Mesothelial cell of epicardium (in vitro differentiated cells): ENCODE measurements around the gene CHST12. TPM values are rescaled to one million over a fixed set of nuclear protein-coding genes. Genes with fewer than 3 reads are reported as not detected.
"Not testable (repeated sequence)": the region's sequence is repeated elsewhere in the genome, so short reads cannot be mapped to it uniquely, and the experiment has no call there.

Experiments
- DNase-seq, 2 experiments: peaks; one replicate each; pipeline ENCODE4 v3.0.0; 2021; ENCODE audit warnings: low spot score in 2 of 2; ENCODE audit not compliant: unreplicated experiment in 2 of 2
- H3K27ac Mint-ChIP-seq: 2 replicates; pipeline ENCODE4 v1.8.0; 2021; ENCODE audit warnings: mixed read lengths
- H3K27me3 Mint-ChIP-seq: 2 replicates; pipeline ENCODE4 v1.8.0; 2021; ENCODE audit warnings: low read depth, mixed read lengths
- H3K36me3 Mint-ChIP-seq: 2 replicates; pipeline ENCODE4 v1.8.0; 2021; ENCODE audit warnings: mixed read lengths
- H3K4me1 Mint-ChIP-seq: 2 replicates; pipeline ENCODE4 v1.8.0; 2021; ENCODE audit warnings: mixed read lengths
- H3K4me3 Mint-ChIP-seq: 2 replicates; pipeline ENCODE4 v1.8.0; 2021; ENCODE audit warnings: mild to moderate bottlenecking, moderate library complexity, mixed read lengths
- H3K9me3 Mint-ChIP-seq: 2 replicates; pipeline ENCODE4 v1.8.0; 2021; ENCODE audit warnings: mixed read lengths
- total RNA-seq: library from RNA; stranded (reverse); gene quantifications from 3 replicates; pipeline ENCODE4 v1.2.1, GENCODE V29; 2021
- TF ChIP-seq, protein P1 (sequence below): fragments of 200-600 bp; sonication (generic); IDR thresholded peaks from one replicate; pipeline ENCODE4 v1.5.0; 2021; ENCODE audit warnings: antibody characterized with exemption; ENCODE audit not compliant: unreplicated experiment

CHST12 gene
- total RNA-seq, 1 donor from 2014 or later, result 20.4 TPM

DNA sequence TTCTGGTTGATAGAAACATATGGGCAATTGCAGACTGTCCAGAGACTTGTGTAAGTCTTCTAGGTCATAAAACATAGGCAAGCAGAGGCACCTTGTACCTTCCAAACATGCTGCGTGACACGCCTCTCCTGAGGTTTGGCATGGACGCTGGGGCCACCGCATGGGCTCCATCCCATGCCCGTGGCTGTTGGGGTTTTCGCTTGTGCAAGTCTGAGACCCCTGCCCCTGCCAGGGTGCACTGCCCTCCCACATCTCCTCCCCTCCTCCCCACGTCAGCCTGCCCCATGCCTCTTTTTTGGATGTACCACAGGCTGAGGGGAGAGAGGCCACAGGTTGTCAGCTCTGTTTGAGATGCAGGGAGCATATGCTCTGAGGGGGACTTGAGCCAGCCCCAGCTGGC, 29.8 kb upstream of the CHST12 start:
- no peaks in the 10 kb centered on the region for H3K27me3 Mint-ChIP-seq
- H3K9me3 Mint-ChIP-seq, result no peaks in the 10 kb centered on the region
- TF ChIP-seq, protein P1, sequence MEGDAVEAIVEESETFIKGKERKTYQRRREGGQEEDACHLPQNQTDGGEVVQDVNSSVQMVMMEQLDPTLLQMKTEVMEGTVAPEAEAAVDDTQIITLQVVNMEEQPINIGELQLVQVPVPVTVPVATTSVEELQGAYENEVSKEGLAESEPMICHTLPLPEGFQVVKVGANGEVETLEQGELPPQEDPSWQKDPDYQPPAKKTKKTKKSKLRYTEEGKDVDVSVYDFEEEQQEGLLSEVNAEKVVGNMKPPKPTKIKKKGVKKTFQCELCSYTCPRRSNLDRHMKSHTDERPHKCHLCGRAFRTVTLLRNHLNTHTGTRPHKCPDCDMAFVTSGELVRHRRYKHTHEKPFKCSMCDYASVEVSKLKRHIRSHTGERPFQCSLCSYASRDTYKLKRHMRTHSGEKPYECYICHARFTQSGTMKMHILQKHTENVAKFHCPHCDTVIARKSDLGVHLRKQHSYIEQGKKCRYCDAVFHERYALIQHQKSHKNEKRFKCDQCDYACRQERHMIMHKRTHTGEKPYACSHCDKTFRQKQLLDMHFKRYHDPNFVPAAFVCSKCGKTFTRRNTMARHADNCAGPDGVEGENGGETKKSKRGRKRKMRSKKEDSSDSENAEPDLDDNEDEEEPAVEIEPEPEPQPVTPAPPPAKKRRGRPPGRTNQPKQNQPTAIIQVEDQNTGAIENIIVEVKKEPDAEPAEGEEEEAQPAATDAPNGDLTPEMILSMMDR, result no peak
- peaks cover 40% of the 10 kb centered on the region for H3K36me3 Mint-ChIP-seq
- no peaks in the 10 kb centered on the region for H3K4me1 Mint-ChIP-seq
- no peak for DNase-seq
- no peak overlapping the region for H3K27ac Mint-ChIP-seq
- H3K4me3 Mint-ChIP-seq, result no peak overlapping the region

DNA sequence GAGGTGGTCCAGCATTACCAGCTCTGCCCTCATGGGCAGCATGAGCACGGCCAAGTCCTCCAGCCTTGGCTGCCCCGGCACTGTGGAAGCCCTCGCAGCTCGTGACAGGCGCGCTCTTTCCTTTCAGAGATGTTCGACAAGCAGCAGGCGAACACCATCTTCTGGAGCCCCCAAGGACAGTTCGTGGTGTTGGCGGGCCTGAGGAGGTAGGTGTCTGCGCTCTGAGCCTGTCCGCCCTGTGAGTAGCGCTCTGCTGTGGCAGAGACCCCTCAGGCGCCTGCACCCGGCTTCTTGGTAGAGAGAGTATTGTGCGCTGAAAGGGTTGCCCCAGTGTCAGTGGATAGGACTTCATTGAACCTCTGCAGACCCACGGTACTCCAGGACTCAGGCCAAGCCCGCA, 29.0 kb upstream of the CHST12 start:
- Mint-ChIP-seq H3K4me1 (no peaks in the 10 kb centered on the region), H3K9me3 (no peaks in the 10 kb centered on the region), H3K4me3 (no peak overlapping the region), H3K36me3 (peaks cover 35% of the 10 kb centered on the region), H3K27me3 (no peaks in the 10 kb centered on the region), H3K27ac (no peak overlapping the region)
- TF ChIP-seq, protein P1, result no peak
- DNase-seq, result no peak

DNA sequence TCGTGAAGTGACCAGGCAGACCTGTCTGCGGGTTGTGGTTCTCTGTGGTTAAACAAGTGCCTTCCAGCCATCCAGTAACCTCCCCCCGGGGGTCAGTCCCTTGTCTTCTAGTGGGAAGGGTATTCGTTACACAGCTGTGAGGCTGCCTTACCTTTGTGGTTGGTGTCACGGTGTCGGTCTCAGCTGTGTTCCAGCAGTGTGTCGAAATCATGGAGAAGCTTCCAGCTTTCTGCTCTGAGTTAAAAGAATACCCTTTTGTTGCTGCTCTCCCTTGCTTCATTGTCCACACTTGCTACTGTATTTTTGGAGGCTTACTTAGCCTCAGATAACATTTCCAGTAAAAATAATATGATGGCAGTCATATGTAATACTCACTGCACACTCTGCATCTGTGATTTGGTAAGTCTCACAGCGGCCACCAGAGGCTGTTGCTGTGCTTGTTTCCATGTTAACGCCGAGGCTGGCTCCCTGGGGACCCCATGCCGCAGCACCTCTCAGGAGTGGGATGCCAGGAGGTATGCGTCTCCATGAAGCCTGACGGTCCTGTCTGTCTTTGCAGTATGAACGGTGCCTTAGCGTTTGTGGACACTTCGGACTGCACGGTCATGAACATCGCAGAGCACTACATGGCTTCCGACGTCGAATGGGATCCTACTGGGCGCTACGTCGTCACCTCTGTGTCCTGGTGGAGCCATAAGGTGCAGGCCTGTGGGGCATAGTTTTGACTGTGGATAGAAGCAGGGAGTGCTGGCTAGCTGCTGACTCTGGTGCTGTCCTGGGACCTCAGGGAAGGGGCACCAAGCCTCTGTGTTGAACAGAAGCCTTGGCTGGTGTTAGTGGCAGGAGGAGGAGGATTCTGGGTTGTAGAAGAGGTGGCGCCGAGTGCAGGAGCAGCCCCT, 28.3 kb upstream of the CHST12 start:
- Mint-ChIP-seq H3K9me3 (no peaks in the 10 kb centered on the region), H3K4me1 (no peaks in the 10 kb centered on the region), H3K36me3 (peaks cover 37% of the 10 kb centered on the region), H3K27ac (no peak overlapping the region), H3K4me3 (no peak overlapping the region), H3K27me3 (no peaks in the 10 kb centered on the region)
- no peak for DNase-seq
- TF ChIP-seq, protein P1, result no peak

DNA sequence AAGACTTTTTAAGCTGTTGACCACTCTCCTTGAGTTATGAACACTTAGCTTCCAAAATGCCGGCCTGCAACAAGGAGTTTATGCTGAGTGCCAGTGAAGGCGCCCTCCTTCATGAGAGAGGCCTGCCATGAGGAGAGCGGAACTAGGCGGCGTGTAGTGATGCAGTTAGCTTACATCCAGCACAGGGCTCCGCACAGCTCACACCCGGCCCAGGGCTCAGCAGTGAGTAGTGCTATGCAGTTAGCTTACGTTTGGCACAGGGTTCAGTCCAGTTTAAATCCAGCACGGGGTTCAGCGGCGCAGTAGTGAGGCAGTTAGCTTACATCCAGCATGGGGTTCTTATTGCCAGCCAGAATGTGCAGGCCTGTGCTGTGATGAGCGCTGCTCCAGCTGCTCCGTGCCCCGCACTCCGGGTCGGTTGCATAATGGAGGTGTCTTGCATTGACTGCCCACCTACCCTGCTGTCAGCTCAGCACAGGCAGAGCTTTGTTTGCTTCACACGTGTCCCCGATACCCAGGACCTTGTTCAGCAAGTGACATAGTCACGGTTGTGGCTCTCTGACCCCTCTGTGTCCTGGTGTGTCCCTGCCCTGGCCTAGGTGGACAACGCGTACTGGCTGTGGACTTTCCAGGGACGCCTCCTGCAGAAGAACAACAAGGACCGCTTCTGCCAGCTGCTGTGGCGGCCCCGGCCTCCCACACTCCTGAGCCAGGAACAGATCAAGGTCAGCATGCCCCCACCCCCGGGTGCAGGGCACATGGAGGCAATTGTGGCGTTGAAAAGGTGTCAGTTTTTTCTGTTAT, 26.9 kb upstream of the CHST12 start:
- no peaks in the 10 kb centered on the region for H3K4me1 Mint-ChIP-seq
- H3K9me3 Mint-ChIP-seq, result no peaks in the 10 kb centered on the region
- H3K36me3 Mint-ChIP-seq, result peaks cover 43% of the 10 kb centered on the region
- TF ChIP-seq, protein P1, result no peak
- no peaks in the 10 kb centered on the region for H3K27me3 Mint-ChIP-seq
- DNase-seq, result no peak
- no peak overlapping the region for H3K27ac Mint-ChIP-seq
- no peak overlapping the region for H3K4me3 Mint-ChIP-seq

DNA sequence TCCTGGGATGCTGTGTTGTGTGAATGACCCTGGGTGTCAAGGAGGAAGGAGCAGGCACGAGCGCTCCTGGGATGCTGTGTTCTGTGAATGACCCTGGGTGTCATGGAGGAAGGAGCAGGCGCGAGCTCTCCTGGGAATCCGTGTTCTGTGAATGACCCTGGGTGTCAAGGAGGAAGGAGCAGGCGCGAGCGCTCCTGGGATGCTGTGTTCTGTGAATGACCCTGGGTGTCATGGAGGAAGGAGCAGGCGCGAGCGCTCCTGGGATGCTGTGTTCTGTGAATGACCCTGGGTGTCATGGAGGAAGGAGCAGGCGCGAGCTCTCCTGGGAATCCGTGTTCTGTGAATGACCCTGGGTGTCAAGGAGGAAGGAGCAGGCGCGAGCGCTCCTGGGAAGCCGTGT, 25.9 kb upstream of the CHST12 start:
- DNase-seq, H3K27ac Mint-ChIP-seq, H3K4me3 Mint-ChIP-seq, H3K9me3 Mint-ChIP-seq, H3K4me1 Mint-ChIP-seq, H3K27me3 Mint-ChIP-seq: not testable (repeated sequence)
- H3K36me3 Mint-ChIP-seq, result peaks cover 40% of the 10 kb centered on the region

DNA sequence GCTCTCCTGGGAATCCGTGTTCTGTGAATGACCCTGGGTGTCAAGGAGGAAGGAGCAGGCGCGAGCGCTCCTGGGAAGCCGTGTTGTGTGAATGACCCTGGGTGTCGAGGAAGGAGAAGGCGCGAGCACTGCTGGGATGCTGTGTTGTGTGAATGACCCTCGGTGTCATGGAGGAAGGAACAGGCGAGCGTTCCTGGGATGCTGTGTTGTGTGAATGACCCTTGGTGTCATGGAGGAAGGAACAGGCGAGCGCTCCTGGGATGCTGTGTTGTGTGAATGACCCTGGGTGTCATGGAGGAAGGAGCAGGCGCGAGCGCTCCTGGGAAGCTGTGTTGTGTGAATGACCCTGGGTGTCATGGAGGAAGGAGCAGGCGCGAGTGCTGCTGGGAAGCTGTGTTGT, 25.3 kb upstream of the CHST12 start:
- not testable (repeated sequence) for H3K4me1 Mint-ChIP-seq, DNase-seq, H3K9me3 Mint-ChIP-seq, H3K27ac Mint-ChIP-seq, H3K4me3 Mint-ChIP-seq, H3K27me3 Mint-ChIP-seq
- peaks cover 38% of the 10 kb centered on the region for H3K36me3 Mint-ChIP-seq
